ENCODE results near the gene AUNIP.
A peak's percentile ranks its signal among the peaks of the same experiment; 100 is the strongest.

The AUNIP gene

GRCh38 chr1:25889470-25889869, 30.2 kb upstream of the AUNIP start:
- DNase-seq (ENCODE audit: low read depth) = peak; percentile 61
- TF ChIP-seq CTCF (conservative IDR thresholded peaks at IDR 0.05; ENCODE audit: low read depth, low read length) = peak; percentile 55

GRCh38 chr1:25888426-25888987, 29.2 kb upstream of the AUNIP start:
- no peak overlapping the region for H3K4me3 ChIP-seq (ENCODE audit: low read depth, low read length)
- no peak for DNase-seq (ENCODE audit: low read depth)
- no peak for TF ChIP-seq CTCF (conservative IDR thresholded peaks at IDR 0.05; ENCODE audit: low read depth, low read length)

More at GRCh38 chr1:25889470-25889869, 30.2 kb upstream of the AUNIP start:
- no peak overlapping the region for H3K4me3 ChIP-seq (ENCODE audit: low read depth, low read length)

GRCh38 chr1:25885602-25886001, 26.3 kb upstream of the AUNIP start:
- H3K4me3 ChIP-seq (ENCODE audit: low read depth, low read length) = no peak overlapping the region
- DNase-seq (ENCODE audit: low read depth) = no peak
- no peak for TF ChIP-seq CTCF (conservative IDR thresholded peaks at IDR 0.05; ENCODE audit: low read depth, low read length)

GRCh38 chr1:25881266-25881665, 22.0 kb upstream of the AUNIP start:
- no peak for TF ChIP-seq CTCF (conservative IDR thresholded peaks at IDR 0.05; ENCODE audit: low read depth, low read length)

GRCh38 chr1:25880518-25880917, 21.3 kb upstream of the AUNIP start:
- H3K4me3 ChIP-seq (ENCODE audit: low read depth, low read length) = no peak overlapping the region
- no peak for DNase-seq (ENCODE audit: low read depth)
- TF ChIP-seq CTCF (conservative IDR thresholded peaks at IDR 0.05; ENCODE audit: low read depth, low read length) = no peak

More at GRCh38 chr1:25881266-25881665, 22.0 kb upstream of the AUNIP start:
- H3K4me3 ChIP-seq (ENCODE audit: low read depth, low read length) = no peak overlapping the region
- no peak for DNase-seq (ENCODE audit: low read depth)

- DNase-seq (ENCODE audit: low read depth) = no peak
- no peak for TF ChIP-seq CTCF (conservative IDR thresholded peaks at IDR 0.05; ENCODE audit: low read depth, low read length)
- no peak overlapping the region for H3K4me3 ChIP-seq (ENCODE audit: low read depth, low read length)
Measured at GRCh38 chr1:25879675-25880074, 20.4 kb upstream of the AUNIP start.

- no peak for TF ChIP-seq CTCF (conservative IDR thresholded peaks at IDR 0.05; ENCODE audit: low read depth, low read length)
- DNase-seq (ENCODE audit: low read depth) = no peak
Measured at GRCh38 chr1:25878690-25879089, 19.4 kb upstream of the AUNIP start.

More at GRCh38 chr1:25878690-25879089, 19.4 kb upstream of the AUNIP start:
- H3K4me3 ChIP-seq (ENCODE audit: low read depth, low read length) = no peak overlapping the region

Measured in choroid plexus epithelial cell (primary cell).